Left colon (tissue), 2 donors: ENCODE results near the gene HSD17B8. TPM values are rescaled to one million over a fixed set of nuclear protein-coding genes. Genes with fewer than 3 reads are reported as not detected.
"Not testable (repeated sequence)": the region's sequence is repeated elsewhere in the genome, so short reads cannot be mapped to it uniquely, and the experiment has no call there.

Experiments used
- ATAC-seq: fragments of 200-7000 bp; cut with Tn5 transposase; one replicate; pipeline ENCODE4 v1.9.1; 2020; ENCODE audit warnings: mild to moderate bottlenecking, moderate library complexity
- DNase-seq, 2 donors: peaks; one replicate each; pipeline ENCODE4 v3.0.0-alpha.2; 2020
- intact Hi-C, 2 donors: fragments of 100-400 bp; cut with DNase I in 1 of 2; cut with micrococcal nuclease in 1 of 2; formaldehyde crosslinking; loops; one replicate each; pipeline versions ENCODE4 v1.11.2 to v1.14.0; 2022; cut with DNase I, micrococcal nuclease
- total RNA-seq, 2 donors: library from RNA; stranded (reverse); fragmentation: NEBNext Ultra II Directional; extraction: Animal tissue kit (Norgen Biotek cat#: 25700); gene quantifications; one replicate each; pipeline ENCODE4 v1.2.1, GENCODE V29; 2021
- donor health status: DM: no; HTN: no; CAD: no.
- donor health status: DM: yes; HTN: yes; CAD: no.

HSD17B8 gene
- total RNA-seq, 2 donors from 2014 or later = 22.4 to 23.7 TPM

DNA sequence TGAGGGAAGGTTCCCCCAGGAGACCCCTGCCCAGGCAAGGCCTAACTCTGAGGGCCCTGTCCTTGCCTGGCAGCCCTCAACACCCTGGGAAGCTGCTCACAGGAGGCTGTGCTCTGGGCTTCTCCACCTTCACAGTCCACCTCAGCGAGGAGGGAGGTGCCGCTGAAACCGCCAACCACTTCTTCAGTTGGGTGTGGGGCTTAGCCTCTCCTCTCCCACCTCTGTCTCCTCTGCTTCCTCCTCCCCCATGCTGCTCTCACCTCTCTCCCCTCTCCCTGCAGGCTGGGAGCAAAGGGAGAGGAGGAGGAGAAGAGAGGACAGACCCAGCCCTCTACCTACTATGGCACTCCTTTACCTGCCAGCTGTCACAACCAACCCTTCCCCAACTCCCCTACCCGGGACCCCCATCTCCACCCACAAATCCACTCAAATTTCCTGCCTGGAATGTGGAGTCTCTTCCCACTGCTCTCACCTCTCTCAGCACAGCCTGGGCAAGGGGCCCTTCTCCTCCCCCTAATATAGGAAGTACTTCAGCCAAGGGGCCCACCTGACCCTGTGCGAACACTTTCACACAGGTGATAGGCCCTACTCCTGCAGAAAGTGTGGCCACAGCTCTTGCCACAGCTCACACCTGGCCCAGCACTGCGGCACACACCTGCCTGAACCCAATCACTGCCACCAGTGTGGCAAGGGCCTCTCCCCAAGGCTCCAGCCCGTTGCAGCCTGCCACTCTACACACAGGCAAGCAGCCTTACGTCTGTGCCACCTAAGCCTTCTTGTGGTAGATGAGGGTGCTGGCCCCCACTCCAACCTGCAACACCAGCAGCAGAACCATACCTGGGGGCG, 11.0 kb downstream of the HSD17B8 start:
- DNase-seq (no peak), ATAC-seq (no peak)
- intact Hi-C loops = no loop called here

DNA sequence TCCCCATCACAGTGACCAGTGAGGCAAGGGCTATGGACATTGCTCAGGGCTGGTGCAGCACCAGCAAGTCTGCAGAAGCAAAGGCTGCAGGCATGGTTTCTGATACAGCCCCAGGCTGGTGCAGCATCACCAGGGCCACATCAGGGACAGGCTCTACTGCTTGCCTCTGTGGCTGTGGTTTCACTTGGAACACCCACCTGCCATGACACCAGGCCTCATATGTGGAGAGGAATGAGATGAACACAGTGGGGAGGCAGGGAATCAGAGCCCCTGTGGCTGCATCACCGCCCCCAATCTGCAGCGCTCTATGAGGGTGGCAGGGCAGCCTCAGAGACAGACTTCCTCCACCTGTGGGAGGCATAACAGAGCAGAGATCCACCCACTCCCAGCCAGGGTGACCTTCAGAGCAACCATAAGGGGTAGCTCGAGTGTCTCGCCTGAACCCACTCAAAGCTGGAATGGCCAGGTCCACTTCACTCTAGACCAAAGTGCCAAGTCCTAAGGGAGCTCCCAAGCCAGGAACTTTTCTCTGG, 11.7 kb downstream of the HSD17B8 start:
- DNase-seq (no peak), ATAC-seq (no peak)
- intact Hi-C loops = no loop called here

DNA sequence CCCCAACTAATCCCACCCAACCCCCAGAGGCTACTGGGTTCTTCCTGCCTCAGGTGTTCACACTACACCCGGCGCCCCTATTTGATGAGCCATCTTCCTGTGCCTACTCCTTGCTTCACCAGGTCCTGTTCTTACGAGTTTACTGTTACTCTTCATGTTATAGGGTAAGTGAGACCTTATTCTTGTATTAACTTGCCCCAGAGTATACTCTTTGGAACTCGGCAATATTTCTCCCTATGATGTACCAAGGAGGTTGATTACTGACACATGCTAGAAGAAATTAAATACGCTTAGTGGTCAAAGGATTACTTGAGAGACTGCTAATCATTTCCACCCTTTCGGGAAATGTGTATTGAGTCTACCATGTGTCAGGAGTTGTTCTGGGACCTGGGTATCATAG, 12.8 kb downstream of the HSD17B8 start:
- DNase-seq = no peak
- ATAC-seq = no peak
- intact Hi-C loops = no loop called here

DNA sequence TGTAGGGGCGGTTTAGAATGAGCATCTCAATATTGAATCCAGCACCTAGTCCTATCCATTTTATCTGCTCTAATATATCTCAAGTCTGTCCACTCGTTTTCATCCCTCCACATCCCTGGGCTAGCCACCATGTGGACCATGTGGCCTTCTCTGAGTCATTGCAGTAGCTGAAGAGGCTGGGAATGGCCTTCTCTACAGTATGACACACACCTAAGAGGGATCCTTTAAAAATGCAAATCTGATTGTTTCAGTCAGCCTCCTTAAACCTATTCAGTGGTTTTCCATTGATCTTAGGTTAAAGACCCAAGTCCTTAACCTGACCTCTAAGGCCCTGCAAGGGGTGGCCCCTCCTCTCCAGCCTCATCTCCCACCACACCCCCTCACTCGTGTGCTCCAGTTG, 13.2 kb downstream of the HSD17B8 start:
- intact Hi-C loops = no loop called here
- DNase-seq (no peak), ATAC-seq (no peak)

DNA sequence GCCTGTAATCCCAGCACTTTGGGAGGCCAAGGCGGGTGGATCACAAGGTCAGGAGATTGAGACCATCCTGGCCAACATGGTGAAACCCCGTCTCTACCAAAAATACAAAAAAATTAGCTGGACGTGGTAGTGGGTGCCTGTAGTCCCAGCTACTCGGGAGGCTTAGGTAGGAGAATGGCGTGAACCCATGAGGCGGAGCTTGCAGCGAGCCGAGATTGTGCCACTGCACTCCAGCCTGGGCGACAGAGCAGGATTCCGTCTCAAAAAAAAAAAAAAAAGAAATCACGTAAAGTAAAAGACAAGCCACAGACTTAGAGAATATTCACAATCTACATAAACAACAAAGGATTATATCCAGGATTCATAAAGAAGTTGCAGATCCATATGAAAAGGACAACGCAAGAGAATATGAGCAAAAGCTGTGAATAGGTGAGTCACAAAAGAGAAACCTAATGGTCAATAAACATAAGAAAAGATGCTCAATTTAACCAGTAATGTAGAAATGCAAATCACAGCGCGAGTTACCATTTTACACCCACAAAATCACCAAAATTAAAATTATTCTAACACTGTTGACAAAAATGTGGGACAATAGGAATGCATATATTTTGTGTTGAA, 22.2 kb downstream of the HSD17B8 start:
- intact Hi-C loops, ATAC-seq, DNase-seq: not testable (repeated sequence)

DNA sequence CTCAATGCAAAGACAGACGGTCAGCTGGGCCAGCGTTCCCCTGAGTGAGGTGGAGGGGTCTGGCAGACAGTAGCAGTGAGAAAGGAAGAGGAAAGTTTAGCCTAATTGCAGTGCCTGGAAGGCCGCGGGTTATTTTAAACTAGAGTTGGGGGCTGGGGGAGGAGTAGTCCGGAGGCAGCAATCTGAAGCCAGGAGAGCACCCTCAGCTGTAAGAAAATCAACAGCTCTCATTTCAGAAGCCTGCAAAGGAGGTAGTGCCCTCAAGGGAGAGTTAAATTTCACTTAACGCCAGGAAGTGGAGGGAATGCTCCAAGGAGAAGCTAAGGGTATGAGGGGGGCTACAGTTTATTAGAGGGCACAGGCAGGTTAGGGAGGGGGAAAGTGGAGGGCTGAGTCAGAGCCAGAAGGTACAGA, 30.8 kb downstream of the HSD17B8 start:
- ATAC-seq (no peak), DNase-seq (no peak)
- intact Hi-C loops = no loop called here

DNA sequence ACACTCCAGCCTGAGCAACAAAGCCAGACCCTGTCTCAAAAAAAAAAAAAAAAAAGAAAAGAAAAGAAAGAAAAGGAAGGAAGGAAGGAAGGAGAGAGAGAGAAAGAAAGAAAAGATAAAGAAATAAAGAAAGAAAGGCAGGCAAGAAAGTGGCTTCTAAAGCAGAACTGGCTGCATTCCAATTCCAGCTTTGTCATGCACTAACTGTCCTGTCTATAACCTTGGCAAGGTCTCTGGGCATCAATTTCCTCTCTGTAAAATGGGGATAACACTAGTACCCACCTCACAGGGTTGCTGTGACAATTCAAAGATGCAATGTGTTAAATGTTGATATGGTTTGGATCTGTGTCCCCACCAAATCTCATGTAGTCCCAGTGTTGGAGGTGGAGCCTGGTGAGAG, 31.9 kb downstream of the HSD17B8 start:
- no peak for DNase-seq
- no peak for ATAC-seq
- intact Hi-C loops = no loop called here

DNA sequence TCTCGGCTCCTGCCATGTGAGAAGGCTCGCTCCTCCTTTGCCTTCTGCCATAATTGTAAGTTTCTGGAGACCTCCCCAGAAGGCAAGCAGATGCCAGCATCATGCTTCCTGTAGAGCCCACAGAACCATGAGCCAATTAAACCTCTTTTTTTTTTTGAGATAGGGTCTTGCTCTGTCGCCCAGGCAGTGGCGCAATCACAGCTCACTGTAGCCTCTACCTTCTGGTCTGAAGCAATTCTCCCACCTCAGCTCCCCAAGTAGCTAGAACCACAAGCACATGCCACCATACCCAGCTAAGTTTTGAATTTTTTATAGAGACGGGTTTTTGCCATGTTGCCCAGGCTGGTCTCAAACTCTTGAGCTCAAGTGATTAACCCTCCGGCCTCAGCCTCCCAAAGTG, 32.4 kb downstream of the HSD17B8 start:
- intact Hi-C loops = no loop called here
- no peak for ATAC-seq

DNA sequence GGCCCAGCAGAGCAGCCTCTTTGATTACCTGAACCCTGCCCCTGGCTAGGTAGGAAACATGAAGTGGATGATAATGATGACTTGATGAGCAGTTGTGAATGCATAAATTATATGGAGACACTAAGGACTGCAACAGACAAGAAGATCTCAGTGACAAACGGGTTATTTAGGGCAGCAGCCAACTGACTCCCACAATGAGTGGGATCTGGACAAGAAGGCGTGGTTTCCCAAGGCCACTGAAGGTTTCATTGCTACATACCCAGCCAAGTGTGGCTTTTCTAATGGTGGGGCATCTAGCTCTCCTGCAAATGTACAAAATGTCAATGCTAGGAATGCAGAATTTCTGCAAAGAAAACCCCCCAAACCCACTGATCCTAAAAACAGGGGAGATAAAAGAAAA, 33.3 kb downstream of the HSD17B8 start:
- intact Hi-C loops = no loop called here
- no peak for DNase-seq
- ATAC-seq = no peak

More for the DNA sequence above, 32.4 kb downstream of the HSD17B8 start:
- DNase-seq = no peak

DNA sequence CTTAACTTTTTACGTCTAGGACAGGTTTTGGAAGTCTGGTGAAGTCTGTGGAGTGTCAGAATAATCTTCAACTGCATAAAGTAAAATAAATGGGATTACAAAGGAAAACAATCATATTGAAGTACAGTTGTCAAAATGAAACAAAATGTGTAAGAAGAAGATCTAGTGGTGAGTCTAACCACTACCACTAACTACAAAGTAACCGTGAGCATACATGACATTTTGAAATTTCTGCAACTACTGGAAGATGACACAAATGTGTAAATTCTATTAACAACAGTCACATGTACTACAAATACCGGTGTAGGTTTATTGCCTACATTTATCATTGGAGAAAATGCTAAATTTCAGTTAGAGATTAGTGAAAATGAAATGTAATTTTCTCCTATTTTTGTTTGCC, 37.5 kb downstream of the HSD17B8 start:
- no peak for ATAC-seq
- intact Hi-C loops = no loop called here
- no peak for DNase-seq

DNA sequence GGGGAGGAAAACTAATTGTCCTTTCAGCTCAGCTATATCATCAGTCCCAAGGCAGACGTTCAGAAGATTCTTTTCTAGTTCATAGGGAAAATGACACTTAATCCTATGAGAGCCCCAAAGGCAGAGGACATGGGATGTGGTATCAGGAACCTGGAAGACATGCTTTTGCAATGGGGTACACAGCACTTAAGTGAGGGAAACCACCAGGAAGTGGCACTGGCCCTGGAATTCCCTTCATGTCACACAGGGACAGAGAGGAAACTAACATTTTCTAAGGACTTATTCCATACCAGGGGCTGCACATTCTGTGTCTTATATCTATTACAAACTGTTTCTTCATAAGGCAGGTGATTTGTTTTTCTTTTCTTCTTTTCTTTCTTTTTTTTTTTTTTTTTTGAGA, 39.0 kb downstream of the HSD17B8 start:
- DNase-seq = no peak
- ATAC-seq = no peak
- intact Hi-C loops = no loop called here

DNA sequence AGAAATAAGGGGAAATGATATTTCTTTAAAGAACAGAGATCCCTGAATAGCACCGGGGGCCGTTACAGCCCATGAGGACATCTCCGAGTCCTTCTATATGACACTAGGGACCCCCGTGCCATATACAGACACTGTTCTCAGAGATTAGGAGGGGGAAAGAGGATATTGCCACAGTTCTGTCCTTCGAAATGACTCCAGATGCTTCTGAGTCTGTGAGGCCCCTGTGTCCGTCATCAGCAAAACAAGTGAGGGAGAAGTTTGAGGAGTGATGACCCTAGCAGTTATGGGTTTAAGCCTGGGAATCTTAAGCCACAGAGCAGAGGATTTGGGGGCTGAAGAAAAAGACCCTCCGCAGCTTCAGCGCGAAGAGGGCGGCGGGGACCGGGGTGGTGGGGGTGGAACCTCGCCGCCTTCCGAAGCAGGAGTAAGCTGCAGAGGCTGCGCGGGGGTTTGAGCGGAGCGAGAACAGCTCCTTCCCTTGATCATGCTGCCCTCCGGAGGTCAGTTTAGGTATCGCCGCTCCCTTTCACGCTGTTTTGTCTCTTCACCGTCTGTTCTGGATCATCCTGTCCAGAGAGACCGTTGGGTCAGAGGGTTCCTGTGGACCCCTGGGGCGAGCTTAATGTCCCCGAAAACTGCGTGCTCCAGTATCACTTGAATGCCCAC, 43.7 kb downstream of the HSD17B8 start:
- DNase-seq = peak; percentile 82 to 94
- intact Hi-C loops = loop anchor here in 1 of 2 donors (5.0 kb wide), 3 partner anchors 86 to 236 kb away; no protein-coding TSS in a partner anchor
- peak; percentile 67 for ATAC-seq

DNA sequence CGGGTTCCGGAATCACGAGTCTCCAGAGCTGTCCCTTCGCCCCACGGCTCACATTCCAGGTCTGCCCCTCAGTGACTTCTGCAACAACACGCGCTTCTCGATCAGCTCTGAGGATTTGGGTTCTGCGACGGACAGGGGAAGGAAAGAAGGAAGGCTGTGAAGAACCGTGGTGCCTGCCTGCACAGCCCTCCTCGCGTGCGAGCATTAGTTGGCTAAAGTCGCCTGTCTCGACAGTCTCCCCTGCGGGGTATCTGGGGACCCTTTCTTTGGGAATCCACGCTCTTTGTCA, 44.1 kb downstream of the HSD17B8 start:
- intact Hi-C loops = loop anchor here in 1 of 2 donors (5.0 kb wide), 3 partner anchors 86 to 236 kb away; no protein-coding TSS in a partner anchor
- ATAC-seq = peak; percentile 6
- no peak for DNase-seq

DNA sequence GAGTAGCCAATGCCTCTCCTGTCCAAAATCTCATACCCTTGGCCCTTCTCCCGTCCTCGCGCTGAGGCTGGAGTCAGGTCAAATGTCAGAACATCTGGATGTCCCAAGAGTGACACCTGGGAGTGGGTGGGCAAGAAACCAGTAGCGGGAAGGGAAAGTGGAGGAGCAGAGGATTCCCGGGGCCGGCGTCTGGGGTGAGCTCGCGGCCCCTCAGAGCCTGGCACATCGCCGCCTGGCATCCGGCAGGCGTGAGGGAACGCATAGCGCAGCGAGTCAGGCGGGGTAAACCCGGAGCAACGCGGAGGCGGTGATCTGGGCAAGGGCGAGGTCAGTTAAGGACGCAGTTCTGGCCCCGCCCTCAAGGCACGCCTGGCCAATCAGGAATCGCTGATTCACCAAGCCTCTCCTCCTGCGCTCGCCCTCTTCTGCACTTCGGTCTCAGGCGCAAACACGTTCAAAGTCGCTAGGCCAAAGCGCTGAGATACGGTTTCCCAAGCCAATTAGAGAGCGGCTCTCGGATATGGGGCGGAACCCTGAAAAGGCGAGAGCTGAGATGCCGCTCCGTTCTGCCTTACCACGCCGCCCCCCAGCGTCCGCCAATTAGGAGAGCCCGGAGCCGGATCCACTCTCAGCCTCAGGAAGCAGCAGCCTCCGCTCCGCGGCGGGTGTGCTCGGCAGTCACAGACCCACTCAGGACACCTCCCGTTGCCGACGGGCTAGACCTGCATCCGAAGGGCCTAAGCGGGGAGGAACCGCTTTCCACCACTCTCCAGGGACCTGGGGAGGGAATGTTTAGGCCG, 44.7 kb downstream of the HSD17B8 start:
- ATAC-seq (peak; percentile 94), DNase-seq (peak; percentile 97 to 99)
- intact Hi-C loops = loop anchor here in 1 of 2 donors (5.0 kb wide), 3 partner anchors 87 to 237 kb away; no protein-coding TSS in a partner anchor

DNA sequence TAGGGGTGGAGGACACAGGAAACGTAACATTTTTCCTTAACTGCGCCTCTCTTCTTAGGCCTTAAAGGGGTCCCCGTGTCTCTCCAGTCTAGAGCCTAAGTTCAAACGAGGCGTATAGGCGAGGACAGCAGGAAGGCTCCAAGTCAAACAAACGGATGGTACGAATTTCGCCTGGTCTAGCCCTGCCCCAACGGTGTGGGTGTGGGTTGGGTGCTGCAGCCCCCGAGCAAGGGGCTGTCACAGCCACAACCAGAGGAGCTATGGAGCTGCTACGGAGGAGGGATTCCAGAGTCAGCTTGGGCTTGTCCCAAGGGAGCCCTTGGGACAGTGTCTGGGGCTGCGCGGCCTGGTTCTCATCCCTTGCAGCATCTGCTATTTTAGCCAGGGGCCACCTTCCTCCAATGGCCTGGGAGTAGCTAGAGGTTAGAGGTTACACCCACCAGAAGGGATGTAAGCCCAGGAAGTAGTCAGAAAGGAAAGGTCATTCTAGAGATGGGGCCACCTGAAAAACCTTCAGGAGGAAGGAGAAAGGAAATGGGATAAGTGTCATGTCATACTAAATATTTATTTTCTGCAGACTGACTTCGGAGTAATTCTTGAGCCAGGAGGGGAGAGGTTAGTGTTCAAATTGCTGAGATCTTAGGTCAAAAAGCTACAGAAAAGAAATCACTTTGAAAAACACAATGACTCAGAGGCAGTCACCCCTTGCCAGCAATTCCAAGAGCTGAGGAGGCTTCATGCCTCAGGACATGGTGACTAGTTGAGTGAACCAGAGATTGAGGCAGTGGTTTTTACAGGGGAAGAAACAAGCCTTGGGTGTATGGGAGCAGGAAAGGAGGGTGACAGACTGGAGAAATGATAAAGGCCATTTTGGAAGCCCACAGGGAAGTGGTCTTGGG, 45.5 kb downstream of the HSD17B8 start:
- peak; percentile 0 for ATAC-seq
- intact Hi-C loops = loop anchor here in 1 of 2 donors (5.0 kb wide), 3 partner anchors 88 to 238 kb away; no protein-coding TSS in a partner anchor
- peak in 1 of 2 donors; percentile 24 for DNase-seq

DNA sequence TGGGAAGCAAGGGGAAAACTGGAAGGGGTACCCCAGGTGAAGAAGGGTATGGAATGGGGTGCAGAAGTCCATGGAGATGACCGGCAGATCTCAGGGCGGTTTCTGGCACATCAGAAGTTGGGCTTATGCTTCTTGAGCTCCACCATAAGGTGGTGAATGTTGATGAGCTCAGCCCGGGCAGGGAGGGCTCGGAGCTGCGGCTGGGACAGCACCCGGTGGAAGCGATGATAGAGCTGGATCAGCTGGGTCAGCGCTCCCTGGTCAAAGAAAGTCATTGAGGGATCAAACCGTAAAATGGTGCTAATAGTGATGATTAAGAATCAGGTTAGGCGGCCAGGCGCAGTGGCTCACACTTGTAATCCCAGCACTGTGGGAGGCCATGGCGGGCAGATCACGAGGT, 46.3 kb downstream of the HSD17B8 start:
- intact Hi-C loops = no loop called here
- DNase-seq (no peak), ATAC-seq (no peak)

DNA sequence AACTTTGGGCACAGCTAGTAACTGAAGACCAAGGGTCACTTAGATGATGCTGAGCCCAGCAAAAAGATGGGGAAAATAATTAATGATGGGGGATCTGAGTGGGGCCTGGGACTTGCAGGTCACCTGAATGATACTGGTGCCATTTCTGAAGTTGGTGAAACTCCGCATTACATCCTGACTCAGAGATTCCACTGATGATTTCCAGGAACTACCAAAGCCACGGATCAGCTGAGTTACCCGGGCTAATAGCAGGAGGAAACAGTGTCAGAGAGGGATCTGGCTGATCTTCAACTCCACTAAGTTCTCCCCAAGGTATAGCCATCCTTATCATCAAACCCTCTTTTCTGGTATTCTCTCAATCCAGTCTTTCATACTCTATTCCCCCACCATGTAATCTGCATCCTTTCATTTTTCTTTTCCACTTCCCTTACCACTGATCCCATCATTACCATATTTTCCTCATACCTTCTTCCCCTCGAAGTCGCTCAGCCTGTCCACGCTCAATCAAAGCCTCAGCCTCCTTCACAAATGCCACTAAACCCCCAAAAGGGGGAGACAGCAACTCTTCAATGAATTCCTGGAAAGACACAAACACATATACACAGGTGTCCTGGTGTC, 47.0 kb downstream of the HSD17B8 start:
- no peak for DNase-seq
- no peak for ATAC-seq
- intact Hi-C loops = no loop called here
